ENCODE data around the gene ZRANB1. TPM values are rescaled to one million over a fixed set of nuclear protein-coding genes. Genes with fewer than 3 reads are reported as not detected.

ZRANB1 gene
- total and polyA plus RNA-seq, 2 of the 13 experiments (the other 11 are each of a cell fraction or from before 2014, with no cell fraction given): 10.3 to 19.6 TPM

DNA sequence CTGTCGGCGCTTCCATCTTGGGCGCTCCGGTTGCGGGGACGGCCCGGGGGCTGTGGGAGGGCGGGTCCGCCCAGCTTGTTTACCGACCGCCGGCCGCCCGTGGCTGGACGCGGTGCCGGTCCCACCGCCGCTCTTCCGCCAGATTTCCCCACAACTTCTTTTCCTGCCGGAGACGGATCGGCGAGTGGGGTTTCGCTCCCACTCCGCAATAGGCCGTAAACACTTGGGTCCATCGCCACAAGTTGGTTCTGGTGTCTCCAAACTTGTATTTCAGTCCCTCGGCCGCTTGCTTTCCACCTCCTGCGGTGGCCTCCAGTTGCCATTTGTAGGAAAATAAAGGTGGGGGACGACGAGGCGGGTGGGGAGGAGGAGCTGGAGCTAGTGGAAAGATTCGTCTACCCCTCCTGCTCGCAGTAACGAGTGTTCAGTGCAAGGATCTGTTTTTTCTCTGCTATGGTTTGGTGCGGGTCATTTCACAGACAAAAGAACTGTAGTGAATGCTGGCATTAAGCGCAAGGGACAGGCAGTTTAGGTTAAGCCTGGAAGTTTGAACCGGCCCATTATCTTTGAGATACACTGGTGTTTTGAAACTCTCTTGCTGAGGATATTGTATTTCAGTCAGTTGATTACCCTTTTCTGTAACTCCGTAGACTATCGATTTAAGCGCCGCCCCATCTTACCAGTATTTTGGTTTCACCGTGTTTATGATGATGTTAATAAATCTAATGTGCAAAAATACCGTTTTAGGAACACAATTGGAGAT is 24.3 kb upstream of the ZRANB1 start:
- H3K9me3 ChIP-seq (ENCODE audit: low read length): no peaks in the 10 kb centered on the region
- ATAC-seq (peak; percentile 17), DNase-seq (ENCODE audit: low spot score) (peak; percentile 39), FAIRE-seq (no peak)
- no peak overlapping the region for H2AFZ ChIP-seq (ENCODE audit: low read length)
- ChIA-PET POLR2A (interaction anchor here (0.6 to 2.3 kb wide), 5 partner anchors 9 to 126 kb away, joined by 3 to 9 read pairs (median 4); partner anchors contain the start of genes ABRAXAS2 and EEF1AKMT2), CTCF (ENCODE audit: low intra/inter-chr PET ratio, low total read pairs) (no interaction called here)
- H3K4me2 ChIP-seq (ENCODE audit: low read depth, low read length): peak overlapping the region; percentile 85
- H3K27ac ChIP-seq (ENCODE audit: extremely low read length, insufficient read depth, low read length): peak overlapping the region; percentile 85
- H3K79me2 ChIP-seq (ENCODE audit: insufficient read depth, low read length): peaks cover 54% of the 10 kb centered on the region
- in situ Hi-C loops (cut with HindIII; ENCODE audit: extremely low pct_ligation_motif_present, low pct_unique_long_range_greater_than_20kb) (no loop called here), intact Hi-C loops (cut with micrococcal nuclease; ENCODE audit: unreplicated experiment) (loop anchor here (5.0 to 10.0 kb wide), 2 partner anchors 55 to 123 kb away; partner anchors contain the start of gene EEF1AKMT2)
- H3K4me1 ChIP-seq (ENCODE audit: insufficient read depth, low read length): peaks cover 31% of the 10 kb centered on the region
- BruUV-seq (replicated peaks): TSS peak; percentile 71
- peaks cover 0 to 3% of the 10 kb centered on the region in 2 experiments; a peak in 1 of 5 replicates for H3K36me3 ChIP-seq (replicated peaks in 1 of 2; ENCODE audit: control insufficient read depth in 1 of 2, insufficient read depth in 2 of 2, low read length in 2 of 2)
- no peaks in the 10 kb centered on the region; a peak in 2 of 5 replicates for H3K27me3 ChIP-seq (ENCODE audit: control insufficient read depth in 1 of 2, insufficient read depth in 2 of 2, low read length in 2 of 2)
- peak overlapping the region; percentile 74 to 100 (median 92) for H3K4me3 ChIP-seq (replicated peaks in 1 of 3; ENCODE audit: insufficient read depth in 1 of 3, low read depth in 2 of 3, low read length in 3 of 3)
- H4K20me1 ChIP-seq (ENCODE audit: insufficient read depth, low read length): peaks cover 40% of the 10 kb centered on the region
- peak overlapping the region; percentile 95 for H3K9ac ChIP-seq (ENCODE audit: insufficient read depth, low read depth, low read length)
- WGBS (ENCODE audit: low lambda C conversion rate): under 1% methylated on average over 26 of the region's 46 CpGs
- TF ChIP-seq, protein P1, sequence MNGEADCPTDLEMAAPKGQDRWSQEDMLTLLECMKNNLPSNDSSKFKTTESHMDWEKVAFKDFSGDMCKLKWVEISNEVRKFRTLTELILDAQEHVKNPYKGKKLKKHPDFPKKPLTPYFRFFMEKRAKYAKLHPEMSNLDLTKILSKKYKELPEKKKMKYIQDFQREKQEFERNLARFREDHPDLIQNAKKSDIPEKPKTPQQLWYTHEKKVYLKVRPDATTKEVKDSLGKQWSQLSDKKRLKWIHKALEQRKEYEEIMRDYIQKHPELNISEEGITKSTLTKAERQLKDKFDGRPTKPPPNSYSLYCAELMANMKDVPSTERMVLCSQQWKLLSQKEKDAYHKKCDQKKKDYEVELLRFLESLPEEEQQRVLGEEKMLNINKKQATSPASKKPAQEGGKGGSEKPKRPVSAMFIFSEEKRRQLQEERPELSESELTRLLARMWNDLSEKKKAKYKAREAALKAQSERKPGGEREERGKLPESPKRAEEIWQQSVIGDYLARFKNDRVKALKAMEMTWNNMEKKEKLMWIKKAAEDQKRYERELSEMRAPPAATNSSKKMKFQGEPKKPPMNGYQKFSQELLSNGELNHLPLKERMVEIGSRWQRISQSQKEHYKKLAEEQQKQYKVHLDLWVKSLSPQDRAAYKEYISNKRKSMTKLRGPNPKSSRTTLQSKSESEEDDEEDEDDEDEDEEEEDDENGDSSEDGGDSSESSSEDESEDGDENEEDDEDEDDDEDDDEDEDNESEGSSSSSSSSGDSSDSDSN (CRISPR knock-in tag; IDR thresholded peaks at IDR 0.05): peak; percentile 65; the same call in 1 of the 2 replicates
- TF ChIP-seq PRPF4 (IDR thresholded peaks at IDR 0.05; ENCODE audit: low read depth, low read length, poor library complexity, severe bottlenecking) (no peak), POLR2G (IDR thresholded peaks at IDR 0.05; ENCODE audit: low read depth, low read length) (no peak), ERF (CRISPR knock-in tag; IDR thresholded peaks at IDR 0.05) (no peak), KLF9 (CRISPR knock-in tag; IDR thresholded peaks at IDR 0.05; ENCODE audit: low read depth) (no peak), MTA3 (CRISPR knock-in tag; IDR thresholded peaks at IDR 0.05) (no peak), ZNF180 (CRISPR knock-in tag; IDR thresholded peaks at IDR 0.05; ENCODE audit: borderline replicate concordance, low read depth) (no peak), DNMT1 (CRISPR knock-in tag; IDR thresholded peaks at IDR 0.05) (no peak), BHLHE40 (IDR thresholded peaks at IDR 0.05; ENCODE audit: low read length) (no peak), HDAC2 (CRISPR knock-in tag; IDR thresholded peaks at IDR 0.05) (no peak), ZNF616 (CRISPR knock-in tag; IDR thresholded peaks at IDR 0.05; ENCODE audit: low read depth) (no peak), ZNF709 (CRISPR knock-in tag; IDR thresholded peaks at IDR 0.05) (no peak), SCMH1 (CRISPR knock-in tag; IDR thresholded peaks at IDR 0.05; ENCODE audit: borderline replicate concordance) (no peak)
- TF ChIP-seq, protein P2, sequence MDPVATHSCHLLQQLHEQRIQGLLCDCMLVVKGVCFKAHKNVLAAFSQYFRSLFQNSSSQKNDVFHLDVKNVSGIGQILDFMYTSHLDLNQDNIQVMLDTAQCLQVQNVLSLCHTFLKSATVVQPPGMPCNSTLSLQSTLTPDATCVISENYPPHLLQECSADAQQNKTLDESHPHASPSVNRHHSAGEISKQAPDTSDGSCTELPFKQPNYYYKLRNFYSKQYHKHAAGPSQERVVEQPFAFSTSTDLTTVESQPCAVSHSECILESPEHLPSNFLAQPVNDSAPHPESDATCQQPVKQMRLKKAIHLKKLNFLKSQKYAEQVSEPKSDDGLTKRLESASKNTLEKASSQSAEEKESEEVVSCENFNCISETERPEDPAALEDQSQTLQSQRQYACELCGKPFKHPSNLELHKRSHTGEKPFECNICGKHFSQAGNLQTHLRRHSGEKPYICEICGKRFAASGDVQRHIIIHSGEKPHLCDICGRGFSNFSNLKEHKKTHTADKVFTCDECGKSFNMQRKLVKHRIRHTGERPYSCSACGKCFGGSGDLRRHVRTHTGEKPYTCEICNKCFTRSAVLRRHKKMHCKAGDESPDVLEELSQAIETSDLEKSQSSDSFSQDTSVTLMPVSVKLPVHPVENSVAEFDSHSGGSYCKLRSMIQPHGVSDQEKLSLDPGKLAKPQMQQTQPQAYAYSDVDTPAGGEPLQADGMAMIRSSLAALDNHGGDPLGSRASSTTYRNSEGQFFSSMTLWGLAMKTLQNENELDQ (CRISPR knock-in tag; IDR thresholded peaks at IDR 0.05; ENCODE audit: borderline replicate concordance): no peak
- TF ChIP-seq, protein P3, sequence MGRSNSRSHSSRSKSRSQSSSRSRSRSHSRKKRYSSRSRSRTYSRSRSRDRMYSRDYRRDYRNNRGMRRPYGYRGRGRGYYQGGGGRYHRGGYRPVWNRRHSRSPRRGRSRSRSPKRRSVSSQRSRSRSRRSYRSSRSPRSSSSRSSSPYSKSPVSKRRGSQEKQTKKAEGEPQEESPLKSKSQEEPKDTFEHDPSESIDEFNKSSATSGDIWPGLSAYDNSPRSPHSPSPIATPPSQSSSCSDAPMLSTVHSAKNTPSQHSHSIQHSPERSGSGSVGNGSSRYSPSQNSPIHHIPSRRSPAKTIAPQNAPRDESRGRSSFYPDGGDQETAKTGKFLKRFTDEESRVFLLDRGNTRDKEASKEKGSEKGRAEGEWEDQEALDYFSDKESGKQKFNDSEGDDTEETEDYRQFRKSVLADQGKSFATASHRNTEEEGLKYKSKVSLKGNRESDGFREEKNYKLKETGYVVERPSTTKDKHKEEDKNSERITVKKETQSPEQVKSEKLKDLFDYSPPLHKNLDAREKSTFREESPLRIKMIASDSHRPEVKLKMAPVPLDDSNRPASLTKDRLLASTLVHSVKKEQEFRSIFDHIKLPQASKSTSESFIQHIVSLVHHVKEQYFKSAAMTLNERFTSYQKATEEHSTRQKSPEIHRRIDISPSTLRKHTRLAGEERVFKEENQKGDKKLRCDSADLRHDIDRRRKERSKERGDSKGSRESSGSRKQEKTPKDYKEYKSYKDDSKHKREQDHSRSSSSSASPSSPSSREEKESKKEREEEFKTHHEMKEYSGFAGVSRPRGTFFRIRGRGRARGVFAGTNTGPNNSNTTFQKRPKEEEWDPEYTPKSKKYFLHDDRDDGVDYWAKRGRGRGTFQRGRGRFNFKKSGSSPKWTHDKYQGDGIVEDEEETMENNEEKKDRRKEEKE (IDR thresholded peaks at IDR 0.05): no peak
- TF ChIP-seq, protein P4, sequence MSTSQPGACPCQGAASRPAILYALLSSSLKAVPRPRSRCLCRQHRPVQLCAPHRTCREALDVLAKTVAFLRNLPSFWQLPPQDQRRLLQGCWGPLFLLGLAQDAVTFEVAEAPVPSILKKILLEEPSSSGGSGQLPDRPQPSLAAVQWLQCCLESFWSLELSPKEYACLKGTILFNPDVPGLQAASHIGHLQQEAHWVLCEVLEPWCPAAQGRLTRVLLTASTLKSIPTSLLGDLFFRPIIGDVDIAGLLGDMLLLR (CRISPR knock-in tag; IDR thresholded peaks at IDR 0.05): no peak

All from HepG2 (cell line).